DND-41 (cell line): ENCODE measurements around the gene RASSF7.

Experiments
- CTCF ChIP-seq: IDR thresholded peaks from 2 replicates; pipeline ENCODE4 v1.5.1; 2012; ENCODE audit warnings: borderline replicate concordance, low read length, moderate library complexity, mild to moderate bottlenecking; ENCODE audit not compliant: poor library complexity, severe bottlenecking; ENCODE audit errors: extremely low read depth
- EZH2 ChIP-seq: IDR thresholded peaks from 3 replicates; pipeline ENCODE4 v1.6.1; 2012; ENCODE audit warnings: borderline replicate concordance, low read depth, mild to moderate bottlenecking, moderate library complexity, low read length, inconsistent platforms; ENCODE audit not compliant: severe bottlenecking

DNA sequence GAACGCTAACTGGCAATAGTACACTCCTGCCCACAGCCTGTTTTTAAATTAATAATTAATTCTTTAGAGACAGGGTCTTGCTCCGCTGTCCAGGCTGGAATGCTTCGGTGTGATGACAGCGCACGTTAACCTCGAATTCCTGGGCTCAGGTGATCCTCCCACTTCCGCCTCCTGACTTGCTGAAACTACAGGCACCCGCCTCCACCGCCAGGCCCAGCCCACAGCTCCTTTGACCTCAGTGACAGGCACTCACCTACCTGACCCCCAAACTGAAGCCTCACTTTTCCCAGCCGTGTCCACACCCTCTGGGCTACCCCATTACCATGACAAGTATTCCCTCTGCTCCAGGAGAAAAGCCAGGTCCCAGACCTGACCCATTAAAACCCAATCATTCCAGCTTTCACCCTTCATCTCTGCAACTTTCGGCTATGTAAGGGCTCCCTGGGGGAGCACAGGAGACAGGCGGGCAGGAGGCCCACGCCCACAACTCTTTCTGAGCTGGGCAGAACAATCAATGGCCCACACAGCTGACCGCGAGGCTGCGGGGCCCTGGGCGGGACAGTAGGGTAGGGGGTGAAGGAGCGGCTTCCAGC lies 962 bp upstream of the RASSF7 start:
- TF ChIP-seq EZH2 (no peak), CTCF (no peak)
